ENCODE data around the gene PSD. TPM values are rescaled to one million over a fixed set of nuclear protein-coding genes. Genes with fewer than 3 reads are reported as not detected.

The PSD gene
- total and polyA plus RNA-seq, 9 of the 15 experiments (the other 6 are each of a cell fraction or from before 2014, with no cell fraction given), result 0.11 to 1.7 (median 0.54) TPM; not detected in 2

- in situ Hi-C loops (cut with MboI) (no loop called here), intact Hi-C loops (cut with micrococcal nuclease) (loop anchor here (5.0 kb wide), 1 partner anchor 39 kb away; the partner anchor contains the start of gene FBXL15)
- H2AFZ ChIP-seq (ENCODE audit: low read depth, low read length), result peak overlapping the region; percentile 99
- WGBS (ENCODE audit: insufficient coverage, low coverage, missing lambda C conversion rate), result 26% methylated on average over 5 of the region's 8 CpGs
- no peak for DNase-seq (ENCODE audit: extremely low read depth in 1 of 4, low spot score in 3 of 4)
- peak; percentile 5 for ATAC-seq
- POLR2A ChIA-PET, result interaction anchor here (1.0 to 4.2 kb wide), 4 partner anchors 9 to 28 kb away, joined by 4 to 24 read pairs (median 8); partner anchors contain the start of genes C10orf95 and CUEDC2
- BruUV-seq (replicated peaks), result no TSS peak
- H3K4me3 ChIP-seq, result no peak overlapping the region
- no peaks in the 10 kb centered on the region for H3K9me3 ChIP-seq (replicated peaks; ENCODE audit: control insufficient read depth, insufficient read depth, low read depth, low read length)
- CTCF ChIA-PET (ENCODE audit: low intra/inter-chr PET ratio), result no interaction called here
- H3K79me2 ChIP-seq (ENCODE audit: control insufficient read depth, insufficient read depth, low read length), result no peaks in the 10 kb centered on the region
- peaks cover 9% of the 10 kb centered on the region; the same call in 2 of the 3 replicates for H3K36me3 ChIP-seq (ENCODE audit: control insufficient read depth, insufficient read depth, low read length)
- H3K27ac ChIP-seq (ENCODE audit: extremely low read depth, low read depth, low read length), result peak overlapping the region; percentile 73
- no peaks in the 10 kb centered on the region for H3K9me1 ChIP-seq (ENCODE audit: control insufficient read depth, insufficient read depth, low read length)
- peak overlapping the region; percentile 41 to 72 for H3K9ac ChIP-seq (ENCODE audit: insufficient read depth in 1 of 2, low read depth in 2 of 2, low read length in 2 of 2)
- FAIRE-seq, result no peak
- no peaks in the 10 kb centered on the region for H4K20me1 ChIP-seq (replicated peaks; ENCODE audit: control insufficient read depth, insufficient read depth, low read length)
- peaks cover 26 to 27% of the 10 kb centered on the region in 2 experiments for H3K4me1 ChIP-seq (replicated peaks in 1 of 2; ENCODE audit: control insufficient read depth in 2 of 2, insufficient read depth in 2 of 2, low read length in 2 of 2)
- peak overlapping the region; percentile 80 for H3K4me2 ChIP-seq (ENCODE audit: insufficient read depth, low read length)
- H3K27me3 ChIP-seq (ENCODE audit: control insufficient read depth in 2 of 2, insufficient read depth in 2 of 2, low read length in 2 of 2), result no peaks in the 10 kb centered on the region
- TF ChIP-seq ZBTB17 (CRISPR knock-in tag; IDR thresholded peaks at IDR 0.05) (0 out of 2 replicates have a peak, but pooled peaks have one; percentile 4), FOXO4 (CRISPR knock-in tag; IDR thresholded peaks at IDR 0.05) (no peak), TCF7 (IDR thresholded peaks at IDR 0.05; ENCODE audit: borderline replicate concordance) (no peak), PURB (CRISPR knock-in tag; IDR thresholded peaks at IDR 0.05; ENCODE audit: low read depth) (no peak), ZNF354B (CRISPR knock-in tag; IDR thresholded peaks at IDR 0.05) (no peak), CHD7 (IDR thresholded peaks at IDR 0.05; ENCODE audit: low read depth, low read length) (no peak), GABPA (tag; conservative IDR thresholded peaks at IDR 0.05; ENCODE audit: low read depth) (0 out of 2 replicates have a peak, but pooled peaks have one; percentile 4), TAF9B (IDR thresholded peaks at IDR 0.05; ENCODE audit: partially characterized antibody) (peak; percentile 42), TAF7 (tag; IDR thresholded peaks at IDR 0.05) (peak; percentile 33; the same call in 1 of the 2 replicates), BRF1 (IDR thresholded peaks at IDR 0.05; ENCODE audit: borderline replicate concordance, extremely low read depth, insufficient read length) (no peak), ZNF253 (CRISPR knock-in tag; conservative IDR thresholded peaks at IDR 0.05) (no peak)
Observed at GRCh38 chr10:102460836-102461186, 42.2 kb upstream of the PSD start.
